Cardiac septum (tissue), 1 donor: ENCODE results near the gene GANAB. TPM values are rescaled to one million over a fixed set of nuclear protein-coding genes. Genes with fewer than 3 reads are reported as not detected.
"Not testable (repeated sequence)": the region's sequence is repeated elsewhere in the genome, so short reads cannot be mapped to it uniquely, and the experiment has no call there.

Experiments used
- DNase-seq: peaks from one replicate; pipeline ENCODE4 v3.0.0-alpha.2; 2020; ENCODE audit warnings: low spot score
- intact Hi-C: fragments of 100-400 bp; cut with DNase I; formaldehyde crosslinking; loops from one replicate; pipeline ENCODE4 v1.14.0; 2022
- total RNA-seq: library from RNA; stranded (reverse); fragmentation: NEBNext Ultra II Directional; extraction: Animal tissue kit (Norgen Biotek cat#: 25700); gene quantifications from one replicate; pipeline ENCODE4 v1.2.1, GENCODE V29; 2021
- donor health status: DM: no; HTN: no; CAD: no.

The GANAB gene
- total RNA-seq, 1 donor from 2014 or later, result 99.8 TPM

DNA sequence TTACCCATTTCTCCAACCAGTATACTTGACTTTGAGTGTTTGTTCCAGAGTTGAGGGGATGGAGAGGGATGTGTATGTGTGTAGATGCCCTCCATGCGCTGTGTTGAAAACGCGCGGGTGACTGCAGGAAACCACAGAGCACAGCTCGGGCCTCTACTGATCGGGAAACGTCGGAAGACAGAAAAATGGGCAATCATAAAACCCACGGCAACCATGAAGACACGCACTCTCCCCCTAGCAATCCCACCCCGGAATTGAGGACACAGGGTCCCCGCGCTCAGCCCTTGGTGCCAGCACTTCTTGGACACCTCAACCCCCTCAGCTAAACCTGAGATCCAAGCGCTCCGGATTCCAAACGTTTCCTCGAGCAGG is 24.8 kb upstream of the GANAB start:
- no peak for DNase-seq
- intact Hi-C loops, result loop anchor here (5.0 kb wide), 1 partner anchor 36 kb away; the partner anchor contains the start of genes BSCL2 and GNG3

DNA sequence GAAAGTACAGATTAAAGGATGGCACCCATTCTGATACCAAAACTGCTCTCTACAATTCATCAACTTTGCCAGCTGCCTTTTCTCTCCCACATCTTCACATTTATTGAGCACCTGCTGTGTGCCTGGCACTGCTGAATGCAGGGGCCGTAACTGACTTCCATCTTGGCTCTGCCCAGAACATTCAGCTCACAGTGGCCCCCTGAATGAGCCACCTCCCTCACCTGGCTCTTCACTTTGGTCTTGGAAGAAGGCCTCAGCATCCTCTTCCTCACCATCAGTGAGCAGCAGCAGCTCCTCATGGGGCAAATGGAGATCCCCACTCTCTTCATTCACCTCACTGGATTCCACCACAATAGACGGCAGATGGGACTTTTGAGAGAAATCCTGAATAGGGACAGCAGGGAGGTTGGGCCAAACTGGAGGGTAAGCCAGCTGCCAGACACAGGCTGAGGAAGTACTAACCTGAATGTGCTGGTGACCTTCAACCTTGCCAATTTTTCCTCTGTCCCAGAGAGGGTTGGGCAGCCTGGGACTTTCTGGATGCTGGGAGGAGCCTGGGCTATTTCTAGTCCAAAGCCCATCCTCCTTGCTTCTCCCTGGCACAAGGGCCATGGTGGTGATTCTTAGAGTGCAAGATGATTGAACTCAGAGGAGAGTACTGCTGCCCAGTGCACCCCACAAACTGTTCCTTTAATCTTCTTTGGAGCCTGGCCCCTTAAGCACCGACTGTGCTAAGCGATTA is 23.2 kb upstream of the GANAB start:
- intact Hi-C loops, result loop anchor here (5.0 kb wide), 1 partner anchor 38 kb away; the partner anchor contains the start of genes BSCL2 and GNG3
- DNase-seq, result no peak

- no peak for DNase-seq
- intact Hi-C loops, result no loop called here
These were observed 21.0 kb upstream of the GANAB start for GRCh38 chr11:62667460-62667859.

DNA sequence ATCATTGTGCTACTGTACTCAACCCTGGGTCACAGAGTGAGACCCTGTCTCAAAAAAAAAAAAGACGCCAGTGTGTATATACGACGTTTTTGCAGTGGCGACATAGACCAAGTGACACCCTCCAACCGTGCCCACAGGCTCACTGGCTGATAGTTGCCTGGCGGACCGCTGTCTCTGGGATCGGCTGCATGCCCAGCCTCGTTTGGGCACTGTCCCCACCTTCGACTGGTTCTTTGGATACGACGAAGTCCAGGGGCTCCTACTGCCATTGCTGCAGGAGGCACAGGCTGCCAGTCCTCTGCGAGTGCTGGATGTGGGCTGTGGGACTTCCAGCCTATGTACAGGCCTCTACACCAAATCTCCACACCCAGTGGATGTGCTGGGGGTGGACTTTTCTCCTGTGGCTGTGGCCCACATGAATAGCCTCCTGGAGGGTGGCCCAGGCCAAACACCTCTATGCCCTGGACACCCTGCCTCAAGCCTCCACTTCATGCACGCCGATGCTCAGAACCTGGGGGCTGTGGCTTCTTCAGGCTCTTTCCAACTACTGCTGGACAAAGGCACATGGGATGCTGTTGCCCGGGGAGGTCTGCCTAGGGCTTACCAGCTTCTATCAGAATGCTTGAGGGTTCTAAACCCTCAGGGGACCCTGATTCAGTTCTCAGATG is 20.0 kb upstream of the GANAB start:
- intact Hi-C loops, result no loop called here
- DNase-seq, result no peak

GRCh38 chr11:62665599-62666258 is 19.3 kb upstream of the GANAB start:
- intact Hi-C loops, result loop anchor here (2.0 kb wide), 1 partner anchor 19 kb away; the partner anchor contains the start of gene GANAB
- DNase-seq, result no peak

GRCh38 chr11:62665075-62665598 is 18.7 kb upstream of the GANAB start, which contains the start of the genes C11orf98 and CSKMT:
Gene C11orf98 (minus strand): TSS chr11:62665210. CDS start chr11:62665169, 41 bp downstream.
Gene CSKMT (plus strand): TSS chr11:62665312. CDS start chr11:62665880, 568 bp downstream.
- DNase-seq, result peak; percentile 98
- intact Hi-C loops, result loop anchor here (2.0 kb wide), 1 partner anchor 18 kb away; the partner anchor contains the start of gene GANAB

- intact Hi-C loops, result loop anchor here (2.0 kb wide), 1 partner anchor 18 kb away; the partner anchor contains the start of gene GANAB
- DNase-seq, result peak; percentile 78
These were observed 18.1 kb upstream of the GANAB start for GRCh38 chr11:62664405-62665074.

GRCh38 chr11:62656796-62657429 is 10.5 kb upstream of the GANAB start:
- DNase-seq, result no peak
- intact Hi-C loops, result no loop called here

DNA sequence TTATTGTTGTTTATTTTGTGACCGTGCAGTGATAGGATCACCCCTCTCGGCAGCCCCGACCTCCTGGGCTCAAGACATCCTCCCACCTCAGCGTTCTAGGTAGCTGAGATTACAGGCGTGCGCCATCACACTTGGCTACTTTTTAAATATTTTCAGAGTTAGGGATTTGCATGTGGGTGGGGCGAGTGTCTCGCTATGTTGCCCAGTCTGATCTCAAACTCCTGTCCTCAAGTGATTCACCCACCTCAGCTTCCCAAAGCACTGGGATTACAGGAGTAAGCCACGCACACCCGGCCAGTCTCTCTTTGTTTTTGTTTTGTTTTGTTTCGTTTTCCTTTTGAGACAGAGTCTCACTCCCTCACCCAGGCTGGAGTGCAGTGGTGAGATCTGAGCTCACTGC is 7.9 kb upstream of the GANAB start:
- intact Hi-C loops, result no loop called here
- no peak for DNase-seq

- DNase-seq, result no peak
- intact Hi-C loops, result no loop called here
These were observed 6.0 kb upstream of the GANAB start for GRCh38 chr11:62652161-62653006.

GRCh38 chr11:62650283-62650682 is 3.9 kb upstream of the GANAB start:
- intact Hi-C loops, DNase-seq: not testable (repeated sequence)

DNA sequence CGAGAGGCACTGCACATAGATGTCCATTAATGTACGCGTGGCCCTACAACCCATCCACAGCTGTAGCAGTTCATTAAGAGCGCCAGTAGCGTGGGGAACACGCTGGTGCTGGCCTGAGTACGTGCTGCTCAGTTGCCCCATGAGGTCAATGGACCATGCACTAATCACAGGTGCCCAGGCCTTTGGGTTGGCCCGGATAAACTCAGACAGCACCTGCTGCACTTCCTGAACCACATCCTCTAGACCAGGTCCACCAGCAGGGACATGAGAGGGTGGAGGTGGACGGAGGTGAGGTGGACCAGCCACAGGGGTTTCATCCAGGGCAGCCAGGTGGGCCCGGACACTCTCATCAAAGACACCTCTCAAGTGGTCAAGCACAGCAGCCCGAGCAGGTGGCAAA is 3.1 kb upstream of the GANAB start:
- no peak for DNase-seq
- intact Hi-C loops, result no loop called here

- no peak for DNase-seq
- intact Hi-C loops, result no loop called here
These were observed 2.6 kb upstream of the GANAB start for GRCh38 chr11:62648967-62649364.

GRCh38 chr11:62648185-62648966 is 2.0 kb upstream of the GANAB start:
- intact Hi-C loops, result no loop called here
- DNase-seq, result no peak

- intact Hi-C loops, result loop anchor here (2.0 kb wide), 2 partner anchors 17 to 25 kb away; partner anchors contain the start of genes C11orf98 and CSKMT
- DNase-seq, result no peak
These were observed 1.2 kb upstream of the GANAB start for GRCh38 chr11:62647609-62648005.

DNA sequence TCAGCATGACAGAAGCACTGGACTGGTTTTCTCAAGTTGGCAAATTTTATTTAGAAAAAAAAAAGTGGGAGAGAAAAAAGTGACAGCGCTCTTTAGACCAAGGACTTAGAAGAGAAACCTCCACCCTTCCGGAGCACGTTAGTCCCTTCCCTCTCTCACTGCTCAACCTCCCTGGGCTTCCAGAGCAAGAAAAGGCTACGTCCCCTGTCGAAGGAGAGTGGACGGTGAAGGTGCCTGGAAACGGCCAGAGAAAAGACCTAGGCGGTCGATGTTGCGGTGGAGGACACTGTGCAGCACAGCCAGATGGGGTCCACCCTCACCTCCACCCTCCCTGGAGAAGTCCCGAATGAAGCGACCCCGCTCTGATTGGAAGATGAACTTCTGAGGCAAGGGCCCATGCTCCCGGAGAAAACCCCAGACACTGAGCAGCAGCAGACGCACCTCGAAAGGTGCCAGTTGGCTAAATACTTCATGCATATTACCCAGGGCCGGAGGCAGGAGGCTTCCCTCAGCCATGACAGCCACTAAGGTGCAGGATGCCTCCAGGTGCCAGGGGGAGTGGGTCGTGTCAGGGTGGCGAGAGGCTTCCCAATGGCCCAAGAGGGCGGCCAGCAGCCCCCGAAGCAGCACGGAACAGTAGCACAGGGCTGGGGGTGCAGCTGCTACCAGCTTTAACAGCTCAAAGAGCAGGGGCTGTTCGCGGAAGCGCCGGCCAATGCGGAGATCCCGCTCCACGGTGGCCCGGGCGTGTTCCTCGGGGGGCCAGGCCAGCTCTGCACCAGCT is 604 bp upstream of the GANAB start:
- intact Hi-C loops, result loop anchor here (2.0 kb wide), 2 partner anchors 18 to 24 kb away; partner anchors contain the start of genes C11orf98 and CSKMT
- no peak for DNase-seq

GRCh38 chr11:62645671-62645945 is 805 bp downstream of the GANAB start:
- intact Hi-C loops, result no loop called here
- DNase-seq, result no peak
